ENCODE measurements around the gene NECTIN1. TPM values are rescaled to one million over a fixed set of nuclear protein-coding genes. Genes with fewer than 3 reads are reported as not detected.

NECTIN1 gene
- total RNA-seq, 2 experiments from 2014 or later, result 2.5 to 3.4 TPM

GRCh38 chr11:119696378-119697222 is 32.4 kb downstream of the NECTIN1 start:
- Histone ChIP-seq H3K27ac (ENCODE audit: low read depth in 1 of 2, low read length in 2 of 2) (no peak overlapping the region), H3K4me1 (ENCODE audit: insufficient read depth, low read length) (peaks cover 4% of the 10 kb centered on the region), H3K27me3 (ENCODE audit: control insufficient read depth in 1 of 2, insufficient read depth in 2 of 2, low read length in 2 of 2) (no peaks in the 10 kb centered on the region), H3K36me3 (ENCODE audit: insufficient read depth, low read length) (no peaks in the 10 kb centered on the region), H3K9me3 (ENCODE audit: control insufficient read depth in 1 of 2, insufficient read depth in 1 of 2, low read length in 2 of 2) (no peaks in the 10 kb centered on the region), H3K4me3 (ENCODE audit: low read length) (no peak overlapping the region)
- POLR2A ChIA-PET, result no interaction called here
- no peaks in the 10 kb centered on the region for H3K36me3 Mint-ChIP-seq (ENCODE audit: low read depth)
- DNase-seq, result no peak
- no peaks in the 10 kb centered on the region for H3K9me3 Mint-ChIP-seq
- no peak overlapping the region for H3K4me3 Mint-ChIP-seq
- no peak for TF ChIP-seq CTCF (IDR thresholded peaks at IDR 0.05)
- intact Hi-C loops (cut with DNase I, micrococcal nuclease), result no loop called here
- CTCF ChIA-PET, result no interaction called here
- H3K27ac Mint-ChIP-seq, result no peak overlapping the region
- peaks cover 3% of the 10 kb centered on the region for H3K4me1 Mint-ChIP-seq (ENCODE audit: low read depth)
- no peaks in the 10 kb centered on the region for H3K27me3 Mint-ChIP-seq
- no peak for ATAC-seq (ENCODE audit: poor library complexity)

DNA sequence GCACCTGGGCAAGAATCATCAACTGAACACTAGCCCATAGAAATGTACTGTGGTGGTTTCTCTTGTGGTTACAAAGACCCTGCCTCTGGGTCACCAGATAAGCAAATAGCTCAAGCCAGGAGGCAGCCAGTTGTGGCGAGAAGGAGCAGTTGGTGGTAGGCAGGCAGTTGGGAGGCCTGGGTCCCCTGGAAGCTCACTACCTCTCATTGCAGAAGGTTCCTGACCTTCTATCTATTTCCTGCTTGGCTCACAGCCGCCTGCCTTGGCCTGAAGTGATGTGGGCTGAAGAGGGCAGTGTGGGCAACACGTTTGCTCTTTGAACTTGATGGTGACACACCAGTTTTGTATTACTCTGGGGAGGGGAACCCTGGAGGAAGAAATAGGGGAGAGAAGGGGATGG is 34.7 kb downstream of the NECTIN1 start:
- intact Hi-C loops (cut with DNase I, micrococcal nuclease), result no loop called here
- H3K27me3 ChIP-seq (ENCODE audit: control insufficient read depth in 1 of 2, insufficient read depth in 2 of 2, low read length in 2 of 2), result no peaks in the 10 kb centered on the region
- Mint-ChIP-seq H3K4me1 (ENCODE audit: low read depth) (peaks cover 13% of the 10 kb centered on the region), H3K4me3 (no peak overlapping the region), H3K9me3 (no peaks in the 10 kb centered on the region), H3K27ac (no peak overlapping the region), H3K36me3 (ENCODE audit: low read depth) (no peaks in the 10 kb centered on the region), H3K27me3 (no peaks in the 10 kb centered on the region)
- no peaks in the 10 kb centered on the region for H3K9me3 ChIP-seq (ENCODE audit: control insufficient read depth in 1 of 2, insufficient read depth in 1 of 2, low read length in 2 of 2)
- no peak overlapping the region for H3K4me3 ChIP-seq (ENCODE audit: low read length)
- no peaks in the 10 kb centered on the region for H3K36me3 ChIP-seq (ENCODE audit: insufficient read depth, low read length)
- H3K4me1 ChIP-seq (ENCODE audit: insufficient read depth, low read length), result peaks cover 17% of the 10 kb centered on the region
- POLR2A ChIA-PET, result no interaction called here
- CTCF ChIA-PET, result no interaction called here
- TF ChIP-seq CTCF (IDR thresholded peaks at IDR 0.05), result no peak
- H3K27ac ChIP-seq (ENCODE audit: low read depth in 1 of 2, low read length in 2 of 2), result no peak overlapping the region
- ATAC-seq (ENCODE audit: poor library complexity) (no peak), DNase-seq (no peak)

DNA sequence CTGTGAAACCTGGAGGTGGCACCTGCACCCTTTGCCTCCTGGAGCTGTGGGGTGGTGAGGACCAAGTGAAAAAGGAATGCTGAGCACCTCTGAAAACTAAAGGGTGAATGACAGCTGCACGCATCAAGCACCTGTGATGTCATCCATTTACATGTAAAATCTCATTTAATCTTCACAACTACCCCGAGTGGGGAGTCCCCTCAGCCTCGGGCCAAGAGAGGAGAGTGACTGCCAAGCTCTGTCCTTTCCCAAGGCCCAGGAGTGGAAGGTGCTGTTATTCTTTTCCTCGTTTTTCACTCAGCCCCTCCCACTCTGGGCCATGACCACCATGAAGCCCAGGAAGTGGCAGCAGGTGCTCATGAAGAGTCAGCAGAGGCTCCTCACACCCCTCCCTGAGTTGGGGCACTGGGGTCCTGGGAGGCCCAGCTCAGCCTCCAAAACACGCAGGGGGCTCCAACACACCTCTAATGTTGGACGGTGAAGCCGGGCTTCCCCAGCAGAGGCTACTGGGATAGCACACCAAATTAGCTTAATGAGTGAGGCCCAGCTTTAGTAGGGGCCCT is 35.7 kb downstream of the NECTIN1 start:
- ATAC-seq (ENCODE audit: poor library complexity) (no peak), DNase-seq (no peak)
- no peaks in the 10 kb centered on the region for H3K27me3 Mint-ChIP-seq
- Histone ChIP-seq H3K9me3 (ENCODE audit: control insufficient read depth in 1 of 2, insufficient read depth in 1 of 2, low read length in 2 of 2) (no peaks in the 10 kb centered on the region), H3K4me1 (ENCODE audit: insufficient read depth, low read length) (peaks cover 17% of the 10 kb centered on the region), H3K27ac (ENCODE audit: low read depth in 1 of 2, low read length in 2 of 2) (no peak overlapping the region), H3K27me3 (ENCODE audit: control insufficient read depth in 1 of 2, insufficient read depth in 2 of 2, low read length in 2 of 2) (no peaks in the 10 kb centered on the region), H3K4me3 (ENCODE audit: low read length) (no peak overlapping the region), H3K36me3 (ENCODE audit: insufficient read depth, low read length) (no peaks in the 10 kb centered on the region)
- H3K4me1 Mint-ChIP-seq (ENCODE audit: low read depth), result peaks cover 13% of the 10 kb centered on the region
- TF ChIP-seq CTCF (IDR thresholded peaks at IDR 0.05), result no peak
- no peaks in the 10 kb centered on the region for H3K36me3 Mint-ChIP-seq (ENCODE audit: low read depth)
- no peaks in the 10 kb centered on the region for H3K9me3 Mint-ChIP-seq
- intact Hi-C loops (cut with DNase I, micrococcal nuclease), result no loop called here
- POLR2A ChIA-PET, result no interaction called here
- no peak overlapping the region for H3K4me3 Mint-ChIP-seq
- CTCF ChIA-PET, result interaction anchor here (0.7 kb wide), 1 partner anchor 10 kb away, joined by 3 read pairs; no protein-coding TSS in a partner anchor
- no peak overlapping the region for H3K27ac Mint-ChIP-seq

Data from CD4-positive, alpha-beta T cell (primary cell).